Bronchus fibroblast of lung (primary cell): ENCODE measurements around the gene UTS2B. TPM values are rescaled to one million over a fixed set of nuclear protein-coding genes. Genes with fewer than 3 reads are reported as not detected.

Source experiments
- total RNA-seq: library from RNA; depleted of rRNA; stranded (reverse); fragments of >200 nt; gene quantifications from 2 replicates; pipeline ENCODE4 v1.2.3, GENCODE V29; 2015

The UTS2B gene
- 0.59 TPM in 1 of 2 replicates, not detected in the other for total RNA-seq

GRCh38 chr3:191329654-191330529, at the start of gene UTS2B:
UTS2B (minus strand) TSS chr3:191330526; CDS start chr3:191282189, 48,337 bp downstream.

GRCh38 chr3:191328962-191329653, 1.2 kb downstream of the UTS2B start, which contains the start of gene CCDC50:
CCDC50 (plus strand) TSS chr3:191329394; CDS start chr3:191329675, 281 bp downstream.

Other genes with a start within 250 kb of the UTS2B start
- gene OSTN, start 131.3 kb downstream of the UTS2B start, total RNA-seq: not detected in 2 replicates
- gene CCDC50, start 1.1 kb downstream of the UTS2B start, total RNA-seq: 69.6 and 77.7 TPM in 2 replicates
- gene PYDC2, start 130.6 kb upstream of the UTS2B start, total RNA-seq: not detected in 2 replicates